Measurements from ENCODE around the gene HIPK4.
"Not testable (repeated sequence)": the region's sequence is repeated elsewhere in the genome, so short reads cannot be mapped to it uniquely, and the experiment has no call there.

The HIPK4 gene

DNA sequence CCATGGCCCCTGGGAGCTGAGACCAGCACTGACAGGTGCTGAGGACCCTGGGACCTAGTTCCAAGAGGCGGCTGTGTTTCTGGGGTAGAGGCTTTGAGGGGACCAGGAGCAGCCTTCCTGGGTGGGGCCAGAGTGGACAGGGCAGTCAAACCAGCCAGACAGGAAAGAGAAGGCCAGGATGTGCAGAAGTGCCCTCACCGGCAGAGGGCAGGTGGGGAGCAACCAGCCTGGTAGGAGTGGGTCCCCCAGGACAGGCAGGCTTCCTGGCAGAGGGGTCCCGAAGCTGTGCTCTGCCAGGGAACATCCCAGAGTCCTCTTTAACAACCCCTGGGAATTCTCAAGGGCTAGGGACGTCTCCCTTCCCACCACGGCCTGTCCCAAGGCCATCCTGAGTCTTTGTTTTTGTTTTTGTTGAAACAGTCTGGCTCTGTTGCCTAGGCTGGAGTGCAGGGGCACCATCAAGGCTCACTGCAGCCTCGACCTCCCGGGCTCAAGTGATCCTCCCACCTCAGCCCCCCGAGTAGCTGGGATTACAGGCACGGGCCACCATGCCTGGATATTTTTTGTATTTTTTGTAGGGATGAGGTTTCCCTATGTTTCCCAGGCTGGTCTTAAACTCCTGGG is 3.0 kb upstream of the HIPK4 start:
- DNase-seq (ENCODE audit: low read depth in 3 of 3), result no peak

DNA sequence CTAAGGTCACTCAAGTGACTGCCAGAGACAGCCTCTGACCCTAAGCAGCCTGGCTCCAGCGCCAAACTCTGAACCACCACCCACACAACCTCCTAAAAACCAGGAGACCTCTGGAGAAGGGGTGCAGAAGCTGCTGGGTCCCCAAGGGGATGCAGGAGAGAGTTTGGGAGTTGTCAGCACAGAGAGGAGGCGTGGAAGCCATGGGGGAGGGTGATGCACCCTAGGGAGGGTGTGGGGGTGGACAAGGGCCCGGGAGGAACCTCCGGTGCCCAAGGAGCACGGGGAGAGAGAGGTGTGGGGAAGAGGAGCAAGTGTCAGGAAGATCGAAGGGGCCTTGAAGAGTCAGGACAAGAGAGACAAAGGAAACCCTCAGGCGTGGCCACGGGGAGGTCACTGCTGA is 2.1 kb upstream of the HIPK4 start:
- no peak for DNase-seq (ENCODE audit: low read depth in 3 of 3)

DNA sequence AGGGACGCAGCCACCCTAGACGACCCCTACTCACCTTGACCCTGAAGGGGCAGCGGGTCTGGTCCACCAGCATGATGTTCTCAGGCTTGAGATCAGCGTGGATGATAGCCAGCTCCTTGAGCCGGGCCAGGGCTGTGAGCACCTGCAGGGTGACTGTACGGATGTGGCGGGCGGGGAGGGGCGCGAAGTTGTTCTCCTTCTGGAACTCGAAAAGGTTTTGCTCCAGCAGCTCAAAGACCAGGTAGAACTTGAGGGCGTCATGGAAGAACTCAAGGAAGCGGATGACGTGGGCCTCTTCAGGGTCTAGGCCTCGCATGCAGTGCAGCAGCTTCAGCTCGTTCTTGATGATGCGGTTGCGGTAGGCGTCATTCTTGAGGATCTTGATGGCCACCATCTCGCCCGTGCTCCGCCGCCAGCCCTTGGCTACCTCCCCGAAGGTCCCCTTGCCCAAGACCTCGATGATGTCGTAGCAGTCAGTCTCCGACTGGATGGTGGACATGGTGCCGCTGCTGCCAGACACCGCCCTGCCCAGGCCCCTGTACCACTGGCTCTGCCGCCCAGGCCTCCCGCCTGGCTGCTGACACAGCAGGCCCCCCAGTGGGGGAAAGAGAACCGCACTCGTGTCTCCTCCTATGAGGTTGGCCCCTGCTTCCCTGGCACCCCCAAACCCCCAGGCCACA is 437 bp downstream of the HIPK4 start:
- DNase-seq (ENCODE audit: low read depth in 3 of 3), result no peak

GRCh38 chr19:40388481-40388880 is 1.5 kb downstream of the HIPK4 start:
- no peak for DNase-seq (ENCODE audit: low read depth in 3 of 3)

DNA sequence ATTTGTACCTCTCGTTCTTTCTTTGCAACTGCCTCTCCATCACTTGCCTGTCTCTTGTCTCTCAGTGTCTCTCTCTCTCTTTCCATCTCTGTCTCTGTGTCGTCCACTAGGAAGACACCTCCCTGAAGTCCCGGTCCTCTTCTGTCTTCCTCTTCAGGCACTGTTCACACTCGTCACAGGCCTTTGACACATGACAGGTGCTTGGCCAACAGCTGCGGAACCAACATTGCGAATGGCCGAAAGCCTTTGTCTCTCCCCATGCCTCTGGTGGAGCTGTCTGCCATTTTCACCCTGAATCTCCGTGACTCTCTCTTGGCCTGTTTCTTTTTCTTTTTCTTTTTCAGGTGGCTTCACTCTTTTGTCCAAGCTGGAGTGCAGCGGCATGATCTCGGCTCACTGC is 2.8 kb downstream of the HIPK4 start:
- no peak for DNase-seq (ENCODE audit: low read depth in 3 of 3)

GRCh38 chr19:40383668-40384248 is 6.2 kb downstream of the HIPK4 start:
- no peak for DNase-seq (ENCODE audit: low read depth in 3 of 3)

DNA sequence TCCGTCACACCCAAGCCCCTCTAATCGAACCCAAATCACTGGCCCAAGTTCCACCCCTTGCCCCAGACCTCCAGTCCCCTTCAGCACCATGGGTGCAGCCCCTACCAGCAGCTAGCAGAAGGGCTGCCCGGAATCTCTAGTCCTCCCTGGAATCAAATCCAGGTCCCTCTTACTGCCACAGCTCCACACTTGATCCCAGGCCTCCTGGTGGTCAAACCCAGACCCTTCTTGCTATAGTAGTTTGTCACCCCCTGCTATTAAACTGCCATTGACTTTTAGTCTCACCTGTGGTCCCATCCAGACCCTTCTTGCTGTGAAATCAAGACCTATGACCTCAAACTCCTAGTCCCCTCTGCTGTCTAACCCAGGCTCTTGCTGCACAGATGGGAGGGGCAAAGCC is 8.7 kb downstream of the HIPK4 start:
- no peak for DNase-seq (ENCODE audit: low read depth in 3 of 3)

DNA sequence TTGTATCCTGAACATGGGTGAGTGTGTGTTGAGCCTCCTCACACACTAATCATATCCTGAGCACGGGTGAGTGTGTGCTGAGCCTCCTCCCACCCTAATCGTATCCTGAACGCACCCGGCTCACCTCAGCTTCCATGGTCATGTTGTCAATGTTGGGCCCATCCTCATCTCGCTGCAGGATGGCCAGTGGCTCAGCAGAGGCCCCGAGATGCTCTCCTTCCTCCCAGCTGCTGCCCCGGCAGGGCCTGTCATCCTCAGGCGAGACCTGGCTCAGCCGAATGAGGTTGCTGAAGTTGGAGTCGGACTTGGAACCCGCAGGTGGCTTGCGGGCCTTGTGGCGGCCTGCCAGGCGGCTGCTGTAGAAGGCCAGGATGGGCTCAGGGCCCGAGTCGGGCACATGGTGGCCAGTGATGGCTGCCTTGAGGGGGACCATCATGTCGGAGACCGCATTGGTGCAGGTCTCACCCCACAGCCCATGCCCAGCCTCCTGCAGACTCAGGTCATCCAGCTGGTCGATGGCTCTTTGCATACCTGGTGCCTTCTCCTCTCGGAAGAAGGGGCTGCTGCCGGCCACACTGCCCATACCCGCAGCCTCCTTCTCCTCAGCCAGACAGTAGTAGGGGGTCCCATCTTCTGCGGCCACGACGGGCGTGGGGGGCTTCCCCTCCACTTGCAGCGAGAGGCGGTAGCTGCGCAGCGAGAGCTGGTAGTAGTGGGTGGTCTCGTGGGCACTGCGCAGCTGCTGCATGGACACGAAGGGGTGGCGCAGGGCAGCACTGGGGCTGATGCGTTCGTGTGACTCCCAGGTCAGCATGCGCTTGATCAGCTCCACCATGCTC is 9.6 kb downstream of the HIPK4 start:
- DNase-seq (ENCODE audit: low read depth in 3 of 3), result no peak

GRCh38 chr19:40379446-40380198 is 10.4 kb downstream of the HIPK4 start:
- DNase-seq (ENCODE audit: low read depth in 3 of 3), result no peak

GRCh38 chr19:40378509-40378908 is 11.5 kb downstream of the HIPK4 start:
- DNase-seq (ENCODE audit: low read depth in 3 of 3), result no peak

DNA sequence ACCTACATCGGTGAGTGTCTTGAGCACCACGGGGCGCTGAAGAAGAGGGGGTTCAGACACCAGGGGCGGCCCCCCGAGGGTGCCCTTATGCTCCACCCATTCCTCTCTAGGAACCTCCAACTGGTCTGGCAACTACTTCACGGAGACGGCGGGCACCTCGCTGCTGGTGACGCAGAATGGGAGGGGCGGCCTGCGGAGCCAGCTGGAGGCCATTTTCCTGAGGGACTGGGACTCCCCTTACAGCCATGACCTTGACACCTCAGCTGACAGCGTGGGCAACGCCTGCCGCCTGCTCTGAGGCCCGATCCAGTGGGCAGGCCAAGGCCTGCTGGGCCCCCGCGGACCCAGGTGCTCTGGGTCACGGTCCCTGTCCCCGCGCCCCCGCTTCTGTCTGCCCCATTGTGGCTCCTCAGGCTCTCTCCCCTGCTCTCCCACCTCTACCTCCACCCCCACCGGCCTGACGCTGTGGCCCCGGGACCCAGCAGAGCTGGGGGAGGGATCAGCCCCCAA is 12.1 kb downstream of the HIPK4 start:
- DNase-seq (ENCODE audit: low read depth in 3 of 3), result no peak

DNA sequence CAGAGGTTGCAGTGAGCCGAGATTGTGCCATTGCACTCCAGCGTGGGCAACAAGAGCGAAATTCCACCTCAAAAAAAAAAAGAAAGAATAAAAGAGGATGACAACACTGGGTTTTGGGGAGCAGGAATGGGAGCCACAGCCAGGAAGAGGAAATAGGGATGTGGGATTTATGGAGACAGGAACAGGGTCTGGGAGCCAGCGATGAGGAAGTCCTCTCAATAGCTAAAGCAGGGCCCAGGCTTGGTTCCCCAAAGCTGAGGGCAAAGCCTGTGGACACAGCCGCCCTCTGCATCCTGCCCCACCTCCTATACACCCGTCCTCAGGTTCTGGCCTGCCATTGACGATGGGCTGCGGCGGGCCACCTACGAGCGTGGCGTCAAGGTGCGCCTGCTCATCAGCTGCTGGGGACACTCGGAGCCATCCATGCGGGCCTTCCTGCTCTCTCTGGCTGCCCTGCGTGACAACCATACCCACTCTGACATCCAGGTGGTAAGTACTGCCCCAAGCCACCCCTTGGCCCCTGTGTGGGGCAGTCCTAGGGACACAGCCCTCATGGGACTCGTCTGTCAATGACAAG is 13.6 kb downstream of the HIPK4 start:
- DNase-seq (ENCODE audit: low read depth in 3 of 3), result no peak

DNA sequence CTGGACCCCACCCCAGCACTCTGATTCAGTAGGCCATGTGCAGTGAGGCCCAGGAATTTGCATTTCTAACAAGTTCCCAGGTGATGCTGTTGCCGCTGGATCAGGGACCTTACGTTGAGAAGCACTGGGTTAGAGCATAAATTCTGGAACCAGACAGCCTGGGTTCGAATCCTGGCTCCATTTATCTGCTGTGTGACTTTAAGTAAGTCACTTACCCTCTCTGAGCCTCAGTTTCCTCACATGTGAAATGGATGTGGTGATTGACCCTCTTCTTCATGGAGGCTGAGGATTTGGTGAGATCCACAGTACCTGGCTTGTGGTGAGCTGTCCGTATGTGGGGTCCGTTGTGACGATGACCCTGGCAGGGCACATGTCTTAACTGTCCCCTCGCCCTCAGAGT is 15.9 kb downstream of the HIPK4 start:
- DNase-seq (ENCODE audit: low read depth in 3 of 3), result no peak

DNA sequence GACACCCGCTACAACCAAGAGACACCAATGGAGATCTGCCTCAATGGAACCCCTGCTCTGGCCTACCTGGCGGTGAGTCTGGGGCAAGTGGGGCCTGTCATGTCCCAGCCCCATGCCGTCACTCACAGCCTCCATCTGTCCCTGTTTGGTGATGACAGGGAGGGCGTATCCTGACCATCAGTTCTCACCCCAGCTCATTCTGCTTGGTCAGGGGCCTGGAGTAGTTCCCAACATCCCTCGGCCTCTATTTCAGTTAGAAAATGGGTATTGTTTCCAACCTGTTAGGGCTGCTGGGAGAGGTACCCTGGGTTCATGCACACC is 18.2 kb downstream of the HIPK4 start:
- no peak for DNase-seq (ENCODE audit: low read depth in 3 of 3)

DNA sequence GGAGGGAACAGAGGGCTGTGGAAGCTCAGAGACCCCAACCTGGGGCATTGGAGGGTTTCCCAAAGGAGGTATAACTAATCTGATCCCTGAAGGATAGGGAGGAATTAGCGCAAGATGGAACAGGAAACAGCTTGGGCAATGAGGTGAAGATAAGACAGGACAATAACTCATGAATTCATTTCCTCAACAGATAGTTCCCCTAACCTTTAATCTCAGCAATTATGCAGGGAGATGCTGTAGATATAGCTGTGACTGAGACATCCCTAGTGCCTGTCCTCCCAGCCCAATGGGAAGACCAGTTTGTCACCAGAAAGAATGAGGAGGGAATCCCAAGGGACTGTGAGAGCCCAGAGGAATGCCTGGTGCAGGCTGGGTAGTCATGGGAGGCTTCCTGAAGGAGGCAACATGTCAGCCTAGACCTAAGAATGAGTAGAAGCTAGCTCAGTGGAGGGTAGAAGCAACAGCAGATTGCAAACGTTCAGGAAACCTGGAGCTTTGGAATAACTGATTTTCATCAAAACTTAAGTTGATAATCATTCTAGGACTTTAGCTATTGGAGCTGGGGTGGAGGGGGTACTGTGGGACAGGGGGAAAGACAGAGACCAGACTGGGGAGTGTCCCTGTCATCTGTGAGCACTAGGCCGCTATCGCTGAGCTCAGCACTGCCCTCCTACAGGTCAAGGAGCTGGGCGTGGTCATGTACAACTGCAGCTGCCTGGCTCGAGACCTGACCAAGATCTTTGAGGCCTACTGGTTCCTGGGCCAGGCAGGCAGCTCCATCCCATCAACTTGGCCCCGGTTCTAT is 18.8 kb downstream of the HIPK4 start:
- no peak for DNase-seq (ENCODE audit: low read depth in 3 of 3)

- not testable (repeated sequence) for DNase-seq (ENCODE audit: low read depth in 3 of 3)
Observed at GRCh38 chr19:40370253-40370652, 19.7 kb downstream of the HIPK4 start.

DNA sequence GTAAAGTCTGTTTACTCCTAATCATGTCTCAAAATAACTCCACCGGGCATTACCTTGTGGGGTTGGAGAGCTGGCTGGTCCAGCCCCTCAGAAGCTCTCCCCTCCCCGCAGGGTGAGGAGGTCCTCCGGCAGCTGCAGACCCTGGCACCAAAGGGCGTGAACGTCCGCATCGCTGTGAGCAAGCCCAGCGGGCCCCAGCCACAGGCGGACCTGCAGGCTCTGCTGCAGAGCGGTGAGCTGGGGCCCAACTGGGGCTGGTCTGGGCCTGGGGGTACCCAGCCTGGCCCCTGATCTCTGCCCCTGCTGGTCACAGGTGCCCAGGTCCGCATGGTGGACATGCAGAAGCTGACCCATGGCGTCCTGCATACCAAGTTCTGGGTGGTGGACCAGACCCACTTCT is 20.2 kb downstream of the HIPK4 start:
- DNase-seq (ENCODE audit: low read depth in 3 of 3), result no peak

- DNase-seq (ENCODE audit: low read depth in 3 of 3), result no peak
Observed at GRCh38 chr19:40367577-40368434, 22.2 kb downstream of the HIPK4 start.

DNA sequence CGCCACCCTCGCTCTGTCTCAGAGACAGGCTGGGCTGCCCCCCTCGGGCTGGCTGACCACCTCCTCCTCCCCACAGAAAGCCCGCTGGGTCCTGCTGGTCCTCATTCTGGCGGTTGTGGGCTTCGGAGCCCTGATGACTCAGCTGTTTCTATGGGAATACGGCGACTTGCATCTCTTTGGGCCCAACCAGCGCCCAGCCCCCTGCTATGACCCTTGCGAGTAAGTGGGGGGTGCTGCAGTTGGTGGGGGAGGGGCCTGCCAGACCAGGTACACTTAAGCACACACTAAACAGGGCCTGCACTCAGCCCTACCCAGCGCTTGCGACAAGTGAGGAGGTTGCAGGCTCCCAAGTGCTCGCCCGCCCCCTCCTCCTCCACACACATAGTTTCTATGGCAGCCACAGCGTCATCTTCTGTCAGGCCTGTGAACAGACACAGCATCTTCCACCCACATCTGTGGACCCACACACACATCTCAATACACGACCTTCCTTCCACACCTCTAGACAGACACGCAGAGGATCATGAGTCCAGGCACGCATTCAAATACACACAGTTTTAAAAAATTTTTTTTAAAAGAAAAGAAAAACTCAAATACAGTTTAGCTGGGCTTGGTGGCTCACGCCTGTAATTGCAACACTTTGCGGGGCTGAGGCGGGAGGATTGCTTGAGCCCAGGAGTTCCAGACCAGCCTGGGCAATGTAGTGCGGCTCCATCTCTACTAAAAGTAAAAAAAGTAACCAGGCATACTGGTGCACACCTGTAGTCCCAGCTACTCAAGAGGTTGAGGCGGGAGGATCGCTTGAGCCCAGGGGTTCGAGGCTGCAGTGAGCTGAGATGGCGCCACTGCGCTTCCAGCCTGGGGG is 23.1 kb downstream of the HIPK4 start:
- no peak for DNase-seq (ENCODE audit: low read depth in 3 of 3)
